B cell (primary cell): ENCODE measurements around the gene PREX1. TPM values are rescaled to one million over a fixed set of nuclear protein-coding genes. Genes with fewer than 3 reads are reported as not detected.

Experiments used
- ATAC-seq: fragments of 200-7000 bp; cut with Tn5 transposase; one replicate; pipeline ENCODE4 v1.10.0; 2021; ENCODE audit warnings: low read depth, mild to moderate bottlenecking, moderate number of reproducible peaks, moderate library complexity
- CTCF ChIA-PET: fragments of 350-600 bp; sonication (Branson Sonifier 250); formaldehyde crosslinking; loops from one replicate; lab custom pipeline; 2021; ENCODE audit warnings: antibody characterized with exemption, inconsistent platforms; lab: Charles Lee
- POLR2A ChIA-PET: fragments of 350-600 bp; sonication (Branson Sonifier 250); formaldehyde crosslinking; loops from one replicate; lab custom pipeline; 2021; ENCODE audit warnings: antibody characterized with exemption; lab: Charles Lee
- DNase-seq: peaks from one replicate; pipeline ENCODE4 v3.0.0; 2013
- H2AFZ ChIP-seq: 2 replicates; pipeline ENCODE4 v1.6.1; 2012; ENCODE audit warnings: mild to moderate bottlenecking, low read depth, low read length; ENCODE audit not compliant: insufficient read depth, poor library complexity, severe bottlenecking
- H3K27ac ChIP-seq, 2 donors: 1 replicate in 1 of 2; 2 replicates in 1 of 2; pipeline ENCODE4 v1.5.1; 2012 to 2013; ENCODE audit warnings: low read length in 2 of 2, mild to moderate bottlenecking in 2 of 2, moderate library complexity in 1 of 2
- H3K27me3 ChIP-seq, 4 experiments: fragments of 200-600 bp in 1 of 4; sonication (generic) in 1 of 4; replicated peaks in 1 of 4; 1 replicate in 2 of 4; 2 replicates in 2 of 4; pipeline versions ENCODE4 v1.6.1 to v1.7.0; 2013 to 2016; ENCODE audit warnings: low read length in 3 of 4, mild to moderate bottlenecking in 2 of 4, mixed read lengths in 1 of 4, moderate library complexity in 1 of 4; ENCODE audit not compliant: insufficient read depth in 4 of 4, control insufficient read depth in 3 of 4; ENCODE audit errors: control extremely low read depth in 1 of 4
- H3K36me3 ChIP-seq, 2 experiments: replicated peaks in 1 of 2; 1 replicate in 1 of 2; 2 replicates in 1 of 2; pipeline versions ENCODE4 v1.6.1 to v1.7.1; 2013; ENCODE audit warnings: low read length in 1 of 2; ENCODE audit not compliant: insufficient read depth in 2 of 2, control insufficient read depth in 1 of 2; ENCODE audit errors: control extremely low read depth in 1 of 2, extremely low read depth in 1 of 2
- H3K4me1 ChIP-seq, 2 donors: fragments of 200-600 bp in 1 of 2; sonication (generic) in 1 of 2; 1 replicate in 1 of 2; 2 replicates in 1 of 2; pipeline versions ENCODE4 v1.5.1 to v1.6.1; 2013 to 2017; ENCODE audit warnings: low read length in 2 of 2; ENCODE audit not compliant: control insufficient read depth in 2 of 2, insufficient read depth in 2 of 2
- H3K4me2 ChIP-seq: replicated peaks from 2 replicates; pipeline ENCODE3; 2012; ENCODE audit warnings: mild to moderate bottlenecking, low read depth, low read length; ENCODE audit not compliant: poor library complexity, severe bottlenecking
- H3K4me3 ChIP-seq, 5 experiments: fragments of 200-600 bp in 1 of 5; sonication (generic) in 1 of 5; 1 replicate in 3 of 5; 2 replicates in 2 of 5; pipeline versions ENCODE4 v1.5.1 to v1.7.0; 2011 to 2016; ENCODE audit warnings: low read length in 4 of 5, mild to moderate bottlenecking in 4 of 5, low read depth in 2 of 5, control low read depth in 1 of 5, moderate library complexity in 1 of 5; ENCODE audit not compliant: insufficient read depth in 1 of 5; ENCODE audit errors: control extremely low read depth in 1 of 5, extremely low read depth in 1 of 5
- H3K79me2 ChIP-seq: fragments of 200-600 bp; sonication (generic); one replicate; pipeline ENCODE4 v1.6.0; 2016; ENCODE audit warnings: low read length; ENCODE audit not compliant: control insufficient read depth, insufficient read depth
- H3K9ac ChIP-seq: fragments of 200-600 bp; sonication (generic); 2 replicates; pipeline ENCODE4 v1.6.1; 2017; ENCODE audit warnings: mild to moderate bottlenecking, low read length, moderate library complexity
- H3K9me3 ChIP-seq, 3 donors: one replicate each; pipeline versions ENCODE4 v1.6.1 to v1.7.1; 2013; ENCODE audit warnings: low read length in 2 of 3; ENCODE audit not compliant: control insufficient read depth in 2 of 3, insufficient read depth in 1 of 3; ENCODE audit errors: control extremely low read depth in 1 of 3
- H4K20me1 ChIP-seq: 2 replicates; pipeline ENCODE4 v1.6.0; 2012; ENCODE audit warnings: mild to moderate bottlenecking, low read length; ENCODE audit not compliant: insufficient read depth, control insufficient read depth, poor library complexity, severe bottlenecking
- H3K27ac Mint-ChIP-seq: one replicate; pipeline ENCODE4 v1.8.0; 2021; ENCODE audit warnings: mixed read lengths
- H3K27me3 Mint-ChIP-seq: one replicate; pipeline ENCODE4 v1.8.0; 2021; ENCODE audit warnings: mixed read lengths
- H3K4me1 Mint-ChIP-seq: one replicate; pipeline ENCODE4 v1.8.0; 2021; ENCODE audit warnings: mixed read lengths
- H3K4me3 Mint-ChIP-seq: one replicate; pipeline ENCODE4 v1.8.0; 2021; ENCODE audit warnings: mixed read lengths
- H3K9me3 Mint-ChIP-seq: one replicate; pipeline ENCODE4 v1.8.0; 2022; ENCODE audit warnings: mixed read lengths; ENCODE audit not compliant: insufficient read depth
- EZH2 ChIP-seq: IDR thresholded peaks from 2 replicates; pipeline ENCODE4 v1.6.1; 2012; ENCODE audit warnings: borderline replicate concordance, low read depth, mild to moderate bottlenecking, moderate library complexity, low read length; ENCODE audit not compliant: insufficient read depth, poor library complexity, severe bottlenecking
- WGBS: methylation state at CpG from one replicate; pipeline ENCODE4 v1.1.5; 2013; ENCODE audit warnings: missing lambda C conversion rate; ENCODE audit not compliant: insufficient coverage; 5-methylcytosine and 5-hydroxymethylcytosine counted together
- intact Hi-C: fragments of 100-400 bp; cut with micrococcal nuclease; formaldehyde crosslinking; loops from one replicate; pipeline ENCODE4 v1.10.0; 2022
- polyA plus RNA-seq: library from polyadenylated mRNA; depleted of rRNA; stranded (reverse); fragments of >200 nt; gene quantifications from 2 replicates; pipeline ENCODE4 v1.2.3, GENCODE V29; 2012
- total RNA-seq, 2 donors: library from RNA; stranded (reverse); fragments of 120-200 nt in 1 of 2; gene quantifications; 1 replicate in 1 of 2; 2 replicates in 1 of 2; pipeline versions ENCODE4 v1.2.3 to v1.2.4, GENCODE V29; 2013 to 2022
- TF ChIP-seq, protein P1 (sequence below): fragments of 200-600 bp; IDR thresholded peaks from one replicate; pipeline ENCODE4 v1.8.0; 2022; ENCODE audit warnings: antibody characterized with exemption, mild to moderate bottlenecking

The PREX1 gene
- total and polyA plus RNA-seq, 2 donors (not counting 1 experiment from before 2014, with no cell fraction given): 79.1 to 99.4 TPM

DNA sequence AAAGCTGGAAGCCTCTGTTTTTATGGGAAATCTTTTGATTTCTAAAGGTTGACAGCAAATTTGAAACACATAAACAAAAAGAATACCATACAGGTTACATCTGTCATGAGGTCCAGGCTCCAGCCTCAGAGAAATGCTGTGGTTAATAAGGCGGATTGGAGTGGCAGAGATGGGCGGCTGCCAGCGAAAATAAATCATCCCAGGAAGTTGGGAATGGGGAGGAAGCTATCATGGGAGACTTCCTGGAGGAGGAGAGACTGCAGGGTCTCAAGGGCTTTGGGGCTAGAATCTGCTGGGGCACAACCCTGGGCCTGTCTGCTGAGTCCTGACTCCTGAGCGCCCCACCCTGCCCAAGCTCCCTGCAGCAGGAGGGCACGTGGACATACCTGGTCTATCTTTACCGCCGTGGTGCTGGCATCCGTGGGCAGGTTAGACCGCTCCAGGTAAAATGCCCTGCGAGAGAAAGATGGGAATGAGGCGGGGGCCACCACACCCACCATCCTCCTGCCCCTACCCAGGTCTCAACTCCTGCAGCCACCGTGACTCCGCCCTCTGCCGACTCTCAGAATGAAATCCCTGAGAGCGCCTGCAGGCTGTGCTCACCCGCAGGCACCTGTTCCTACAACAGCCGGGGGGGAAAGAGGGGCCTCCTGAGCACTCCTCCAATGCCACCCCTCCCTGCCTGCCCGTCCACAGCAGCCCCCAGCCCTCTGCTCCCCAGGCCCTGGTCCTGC lies 197.3 kb downstream of the PREX1 start:
- Histone ChIP-seq H3K9ac (no peak overlapping the region), H3K4me3 (no peak overlapping the region), H3K4me1 (no peaks in the 10 kb centered on the region), H3K27me3 (no peaks in the 10 kb centered on the region), H3K27ac (no peak overlapping the region), H3K9me3 (no peaks in the 10 kb centered on the region), H4K20me1 (peaks cover 13% of the 10 kb centered on the region), H3K36me3 (peaks cover 2 to 94% of the 10 kb centered on the region in 2 experiments), H2AFZ (no peak overlapping the region), H3K79me2 (no peaks in the 10 kb centered on the region), H3K4me2 (no peak overlapping the region)
- Mint-ChIP-seq H3K9me3 (no peaks in the 10 kb centered on the region), H3K4me3 (no peak overlapping the region), H3K4me1 (no peaks in the 10 kb centered on the region), H3K27ac (no peak overlapping the region), H3K27me3 (no peaks in the 10 kb centered on the region)
- DNase-seq: no peak
- ChIA-PET CTCF (interaction anchor here (1.7 to 2.1 kb wide), 2 partner anchors 10 to 967 kb away, joined by 6 to 14 read pairs; no protein-coding TSS in a partner anchor), POLR2A (no interaction called here)
- TF ChIP-seq EZH2: no peak
- TF ChIP-seq, protein P1, sequence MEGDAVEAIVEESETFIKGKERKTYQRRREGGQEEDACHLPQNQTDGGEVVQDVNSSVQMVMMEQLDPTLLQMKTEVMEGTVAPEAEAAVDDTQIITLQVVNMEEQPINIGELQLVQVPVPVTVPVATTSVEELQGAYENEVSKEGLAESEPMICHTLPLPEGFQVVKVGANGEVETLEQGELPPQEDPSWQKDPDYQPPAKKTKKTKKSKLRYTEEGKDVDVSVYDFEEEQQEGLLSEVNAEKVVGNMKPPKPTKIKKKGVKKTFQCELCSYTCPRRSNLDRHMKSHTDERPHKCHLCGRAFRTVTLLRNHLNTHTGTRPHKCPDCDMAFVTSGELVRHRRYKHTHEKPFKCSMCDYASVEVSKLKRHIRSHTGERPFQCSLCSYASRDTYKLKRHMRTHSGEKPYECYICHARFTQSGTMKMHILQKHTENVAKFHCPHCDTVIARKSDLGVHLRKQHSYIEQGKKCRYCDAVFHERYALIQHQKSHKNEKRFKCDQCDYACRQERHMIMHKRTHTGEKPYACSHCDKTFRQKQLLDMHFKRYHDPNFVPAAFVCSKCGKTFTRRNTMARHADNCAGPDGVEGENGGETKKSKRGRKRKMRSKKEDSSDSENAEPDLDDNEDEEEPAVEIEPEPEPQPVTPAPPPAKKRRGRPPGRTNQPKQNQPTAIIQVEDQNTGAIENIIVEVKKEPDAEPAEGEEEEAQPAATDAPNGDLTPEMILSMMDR: no peak
- intact Hi-C loops: no loop called here
- WGBS: 98% methylated on average over 16 of the region's 18 CpGs
- ATAC-seq: no peak

- no peak overlapping the region for H2AFZ ChIP-seq
- no peak for DNase-seq
- no peak overlapping the region for H3K27ac ChIP-seq
- H3K79me2 ChIP-seq: no peaks in the 10 kb centered on the region
- no peak overlapping the region for H3K4me2 ChIP-seq
- Mint-ChIP-seq H3K27me3 (no peaks in the 10 kb centered on the region), H3K4me1 (no peaks in the 10 kb centered on the region), H3K27ac (no peak overlapping the region), H3K4me3 (no peak overlapping the region), H3K9me3 (no peaks in the 10 kb centered on the region)
- no peak overlapping the region for H3K4me3 ChIP-seq
- H3K4me1 ChIP-seq: no peaks in the 10 kb centered on the region
- no peak for TF ChIP-seq EZH2
- TF ChIP-seq, protein P1: no peak
- no peaks in the 10 kb centered on the region for H3K9me3 ChIP-seq
- no peaks in the 10 kb centered on the region for H3K27me3 ChIP-seq
- H3K9ac ChIP-seq: no peak overlapping the region
- intact Hi-C loops: no loop called here
- POLR2A ChIA-PET: no interaction called here
- ATAC-seq: no peak
- CTCF ChIA-PET: interaction anchor here (1.7 to 2.1 kb wide), 2 partner anchors 9 to 966 kb away, joined by 6 to 14 read pairs; no protein-coding TSS in a partner anchor
- peaks cover 13% of the 10 kb centered on the region for H4K20me1 ChIP-seq
- H3K36me3 ChIP-seq: peaks cover 4 to 94% of the 10 kb centered on the region in 2 experiments
- 87% methylated on average over 6 of the region's 9 CpGs for WGBS
Observed at GRCh38 chr20:48629960-48630315, 197.9 kb downstream of the PREX1 start.
